Measurements from ENCODE around the gene PRDM5.

GRCh38 chr4:120749445-120750151, 172.9 kb downstream of the PRDM5 start:
- TF ChIP-seq, protein P1, sequence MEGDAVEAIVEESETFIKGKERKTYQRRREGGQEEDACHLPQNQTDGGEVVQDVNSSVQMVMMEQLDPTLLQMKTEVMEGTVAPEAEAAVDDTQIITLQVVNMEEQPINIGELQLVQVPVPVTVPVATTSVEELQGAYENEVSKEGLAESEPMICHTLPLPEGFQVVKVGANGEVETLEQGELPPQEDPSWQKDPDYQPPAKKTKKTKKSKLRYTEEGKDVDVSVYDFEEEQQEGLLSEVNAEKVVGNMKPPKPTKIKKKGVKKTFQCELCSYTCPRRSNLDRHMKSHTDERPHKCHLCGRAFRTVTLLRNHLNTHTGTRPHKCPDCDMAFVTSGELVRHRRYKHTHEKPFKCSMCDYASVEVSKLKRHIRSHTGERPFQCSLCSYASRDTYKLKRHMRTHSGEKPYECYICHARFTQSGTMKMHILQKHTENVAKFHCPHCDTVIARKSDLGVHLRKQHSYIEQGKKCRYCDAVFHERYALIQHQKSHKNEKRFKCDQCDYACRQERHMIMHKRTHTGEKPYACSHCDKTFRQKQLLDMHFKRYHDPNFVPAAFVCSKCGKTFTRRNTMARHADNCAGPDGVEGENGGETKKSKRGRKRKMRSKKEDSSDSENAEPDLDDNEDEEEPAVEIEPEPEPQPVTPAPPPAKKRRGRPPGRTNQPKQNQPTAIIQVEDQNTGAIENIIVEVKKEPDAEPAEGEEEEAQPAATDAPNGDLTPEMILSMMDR (IDR thresholded peaks at IDR 0.05), result no peak
- no peak for TF ChIP-seq POLR2A (IDR thresholded peaks at IDR 0.05)
